HFFc6 (cell line): ENCODE measurements around the gene NAPG. TPM values are rescaled to one million over a fixed set of nuclear protein-coding genes. Genes with fewer than 3 reads are reported as not detected.

Experiments
- DNase-seq: peaks from one replicate; pipeline ENCODE4 v3.0.0-alpha.2; 2018
- H3K27ac Mint-ChIP-seq: 2 replicates; pipeline ENCODE4 v1.8.0; 2020; ENCODE audit warnings: mild to moderate bottlenecking, mixed read lengths
- H3K27me3 Mint-ChIP-seq: 2 replicates; pipeline ENCODE4 v1.8.0; 2021; ENCODE audit warnings: mild to moderate bottlenecking, moderate library complexity, mixed read lengths; ENCODE audit not compliant: insufficient read depth
- H3K36me3 Mint-ChIP-seq: 2 replicates; pipeline ENCODE4 v1.8.0; 2021; ENCODE audit warnings: low read depth, mixed read lengths
- H3K4me1 Mint-ChIP-seq: 2 replicates; pipeline ENCODE4 v1.8.0; 2020; ENCODE audit warnings: low read depth, mixed read lengths
- H3K4me3 Mint-ChIP-seq: 2 replicates; pipeline ENCODE4 v1.8.0; 2020; ENCODE audit warnings: mild to moderate bottlenecking, moderate library complexity, mixed read lengths
- H3K9me3 Mint-ChIP-seq: 2 replicates; pipeline ENCODE4 v1.8.0; 2020; ENCODE audit warnings: mild to moderate bottlenecking, mixed read lengths
- long read RNA-seq: library from polyadenylated mRNA; unstranded; transcript quantifications from one replicate; pipeline ENCODE4 v2.0.0, GENCODE V29; 2019
- total RNA-seq, 6 experiments: library from RNA; stranded (reverse); fragmentation: NEBNext Ultra II Directional; extraction: Animal tissue kit (Norgen Biotek cat#: 25700); gene quantifications; 2 replicates in 1 of 6; 3 replicates in 5 of 6; pipeline ENCODE4 v1.2.3, GENCODE V29; 2021
- TF ChIP-seq, protein P1 (sequence below): fragments of 200-600 bp; sonication (generic); IDR thresholded peaks from 2 replicates; pipeline ENCODE4 v1.5.0; 2021; ENCODE audit warnings: antibody characterized with exemption, mild to moderate bottlenecking

Gene NAPG
- total RNA-seq, result 10 to 100 TPM; 35.1 to 40.2 (median 37.9) TPM
- long read RNA-seq, partial matches to known transcripts, result 2 of 15 reads
- long read RNA-seq, other reads (novel, unspliced or antisense), result 11 of 15 reads

DNA sequence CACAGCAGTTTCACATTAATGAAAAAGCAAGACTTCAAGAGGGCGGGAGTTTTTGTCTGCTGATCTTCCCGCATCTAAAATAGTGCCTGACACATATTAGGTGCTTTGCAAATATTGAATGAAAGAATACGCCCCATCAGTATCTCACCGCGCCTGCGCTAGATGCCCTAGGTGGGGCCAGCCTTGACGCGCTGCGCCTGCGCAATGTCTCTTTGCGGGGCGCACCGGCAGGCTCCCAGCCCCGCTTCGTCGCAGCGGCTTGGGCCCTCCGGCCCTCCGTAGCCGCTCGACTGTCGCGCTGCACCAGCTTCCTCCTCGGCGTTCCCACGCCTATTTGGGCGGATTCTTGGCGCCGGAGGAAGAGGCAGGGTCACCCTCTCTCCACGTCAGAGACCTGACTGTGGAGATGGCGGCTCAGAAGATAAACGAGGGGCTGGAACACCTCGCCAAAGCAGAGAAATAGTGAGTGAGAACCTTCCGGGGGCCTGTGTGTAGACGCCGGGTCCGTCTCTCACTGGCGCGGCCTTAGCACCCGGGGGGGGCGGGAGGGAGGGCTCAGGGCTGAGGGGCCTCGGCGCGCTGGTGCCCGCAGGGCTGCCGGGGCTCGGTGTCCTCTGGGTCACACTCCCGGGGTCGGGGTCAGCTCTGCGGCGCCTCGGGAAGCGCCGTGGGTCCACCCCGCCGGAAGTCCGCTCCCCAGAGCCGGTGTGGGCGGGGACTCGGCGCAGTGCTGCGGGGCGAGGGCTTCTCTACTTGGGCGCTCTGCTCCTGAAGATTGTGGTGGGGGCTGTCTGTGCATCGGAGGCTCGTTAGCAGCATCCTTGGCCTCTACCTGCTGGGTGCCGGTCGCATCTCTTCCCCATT is at the start of gene NAPG:
Gene NAPG (plus strand): TSS at position 331 of the 864 bp plus-strand sequence. CDS start 76 bp downstream, at position 407.
- DNase-seq, result peak; percentile 87
- H3K36me3 Mint-ChIP-seq, result peaks cover 8% of the 10 kb centered on the region; the same call in 1 of the 2 replicates
- peak within 1 kb of the TSS; percentile 99 for H3K27ac Mint-ChIP-seq

DNA sequence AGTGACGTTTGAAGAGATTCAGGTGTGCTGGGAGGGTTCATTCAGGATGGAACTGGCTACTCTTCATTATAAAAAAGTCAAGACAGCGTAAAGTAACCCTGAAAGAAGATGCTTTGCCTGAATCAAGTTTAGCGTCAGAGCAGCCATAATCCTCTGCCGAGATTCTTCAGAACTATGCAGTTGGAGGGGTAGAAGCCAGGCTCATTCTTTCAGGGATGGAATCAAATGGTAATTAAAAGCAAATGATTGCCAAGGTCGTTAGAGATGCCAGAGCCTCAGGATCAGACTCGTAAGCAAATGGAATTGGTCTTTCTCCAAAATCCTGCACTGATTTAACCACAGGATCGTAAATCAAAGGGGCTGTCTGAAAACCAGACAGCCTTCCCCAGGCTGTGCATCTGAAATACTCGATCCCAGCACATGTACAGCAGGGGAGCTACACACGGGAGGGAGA is 49.5 kb upstream of the NAPG start:
- no peaks in the 10 kb centered on the region for H3K9me3 Mint-ChIP-seq
- H3K27ac Mint-ChIP-seq, result no peak overlapping the region
- H3K27me3 Mint-ChIP-seq, result peaks cover 43% of the 10 kb centered on the region
- no peaks in the 10 kb centered on the region for H3K36me3 Mint-ChIP-seq
- H3K4me3 Mint-ChIP-seq, result no peak overlapping the region
- TF ChIP-seq, protein P1, sequence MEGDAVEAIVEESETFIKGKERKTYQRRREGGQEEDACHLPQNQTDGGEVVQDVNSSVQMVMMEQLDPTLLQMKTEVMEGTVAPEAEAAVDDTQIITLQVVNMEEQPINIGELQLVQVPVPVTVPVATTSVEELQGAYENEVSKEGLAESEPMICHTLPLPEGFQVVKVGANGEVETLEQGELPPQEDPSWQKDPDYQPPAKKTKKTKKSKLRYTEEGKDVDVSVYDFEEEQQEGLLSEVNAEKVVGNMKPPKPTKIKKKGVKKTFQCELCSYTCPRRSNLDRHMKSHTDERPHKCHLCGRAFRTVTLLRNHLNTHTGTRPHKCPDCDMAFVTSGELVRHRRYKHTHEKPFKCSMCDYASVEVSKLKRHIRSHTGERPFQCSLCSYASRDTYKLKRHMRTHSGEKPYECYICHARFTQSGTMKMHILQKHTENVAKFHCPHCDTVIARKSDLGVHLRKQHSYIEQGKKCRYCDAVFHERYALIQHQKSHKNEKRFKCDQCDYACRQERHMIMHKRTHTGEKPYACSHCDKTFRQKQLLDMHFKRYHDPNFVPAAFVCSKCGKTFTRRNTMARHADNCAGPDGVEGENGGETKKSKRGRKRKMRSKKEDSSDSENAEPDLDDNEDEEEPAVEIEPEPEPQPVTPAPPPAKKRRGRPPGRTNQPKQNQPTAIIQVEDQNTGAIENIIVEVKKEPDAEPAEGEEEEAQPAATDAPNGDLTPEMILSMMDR, result no peak
- DNase-seq, result peak; percentile 1
- peaks cover 13% of the 10 kb centered on the region for H3K4me1 Mint-ChIP-seq

More for the DNA sequence above, at the start of gene NAPG:
- TF ChIP-seq, protein P1, result no peak
- H3K4me1 Mint-ChIP-seq, result peaks cover 63% of the 10 kb centered on the region
- H3K9me3 Mint-ChIP-seq, result no peaks in the 10 kb centered on the region
- peaks cover 4% of the 10 kb centered on the region for H3K27me3 Mint-ChIP-seq
- peak within 1 kb of the TSS; percentile 97 for H3K4me3 Mint-ChIP-seq

DNA sequence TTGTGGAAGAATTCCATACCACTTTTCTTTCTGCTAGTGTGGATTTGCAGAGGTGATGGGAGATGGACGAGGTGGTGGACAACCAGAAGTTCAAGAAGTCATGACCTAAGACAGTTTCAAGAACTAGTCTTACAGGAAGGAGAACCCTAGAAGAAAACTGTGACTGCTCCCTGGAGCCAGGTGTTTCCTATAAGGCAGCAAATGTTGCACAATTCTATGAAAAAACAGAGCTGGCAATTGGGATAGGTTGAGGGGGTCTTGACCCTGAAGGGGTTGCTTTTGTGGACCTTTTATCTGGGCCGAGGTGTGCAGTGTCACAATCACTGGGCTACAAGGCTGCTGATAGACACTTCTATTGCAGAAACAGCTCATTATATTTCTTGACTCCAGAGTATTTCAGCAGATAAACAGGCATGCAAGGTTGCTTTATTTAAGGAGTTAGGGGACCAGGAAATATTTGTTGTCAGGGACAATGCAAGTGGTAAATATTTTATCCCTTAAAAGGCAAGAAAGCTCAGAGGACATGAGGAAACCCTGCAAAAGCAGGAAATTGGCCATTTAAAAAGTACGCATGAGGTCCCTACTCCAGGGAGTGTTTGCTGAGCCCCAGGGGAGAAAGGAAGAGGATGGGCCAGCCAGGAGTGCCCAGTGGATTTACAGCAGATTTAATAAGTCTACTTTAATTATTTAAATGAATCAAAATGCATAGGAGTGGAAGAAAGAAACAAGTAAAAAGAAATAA is 48.5 kb upstream of the NAPG start:
- H3K4me3 Mint-ChIP-seq, result no peak overlapping the region
- no peak overlapping the region for H3K27ac Mint-ChIP-seq
- DNase-seq, result no peak
- no peaks in the 10 kb centered on the region for H3K9me3 Mint-ChIP-seq
- H3K27me3 Mint-ChIP-seq, result peaks cover 37% of the 10 kb centered on the region
- H3K4me1 Mint-ChIP-seq, result peaks cover 13% of the 10 kb centered on the region
- TF ChIP-seq, protein P1, result no peak
- no peaks in the 10 kb centered on the region for H3K36me3 Mint-ChIP-seq

DNA sequence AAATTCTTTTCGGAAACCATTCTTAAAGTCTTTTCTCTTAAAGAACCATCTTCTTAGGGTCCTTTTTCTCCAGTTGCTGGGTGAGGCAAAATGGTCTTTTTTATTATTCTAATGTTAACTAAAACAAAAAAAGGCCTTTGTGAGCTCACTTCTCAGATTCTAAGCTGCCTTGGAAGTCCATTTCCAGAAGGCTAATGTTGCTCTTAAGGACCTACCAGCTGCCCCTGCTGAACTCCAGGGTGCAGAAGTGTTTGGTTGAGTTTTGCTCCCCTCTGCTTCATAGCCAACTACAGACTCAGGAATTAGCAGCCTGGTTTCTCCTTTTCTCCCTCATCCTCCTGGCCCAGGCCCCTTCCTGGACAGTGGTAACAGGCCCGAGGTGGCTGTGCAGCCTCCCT is 48.0 kb upstream of the NAPG start:
- Mint-ChIP-seq H3K4me3 (no peak overlapping the region), H3K27ac (no peak overlapping the region), H3K4me1 (peaks cover 13% of the 10 kb centered on the region), H3K9me3 (no peaks in the 10 kb centered on the region), H3K27me3 (peaks cover 37% of the 10 kb centered on the region), H3K36me3 (no peaks in the 10 kb centered on the region)
- DNase-seq, result no peak
- TF ChIP-seq, protein P1, result no peak

DNA sequence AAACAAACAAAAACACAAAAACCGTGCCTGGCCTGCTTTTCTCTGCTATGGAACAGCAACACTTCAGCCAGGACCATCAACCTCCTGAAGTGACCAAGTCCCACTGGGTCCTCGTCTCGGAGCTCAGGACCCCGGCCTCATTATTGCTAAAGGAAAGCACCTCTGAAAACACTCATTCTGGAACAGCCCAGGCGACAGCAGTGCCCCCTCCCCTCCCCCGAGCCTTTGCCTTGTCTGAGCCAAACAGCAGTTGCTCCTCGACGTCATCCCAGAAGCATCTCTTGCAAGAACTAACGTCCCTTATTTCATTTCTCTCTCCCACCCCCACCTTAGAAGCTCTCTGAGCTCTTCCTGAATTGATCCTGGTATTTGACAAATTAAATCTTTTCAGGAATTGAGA is 44.0 kb upstream of the NAPG start:
- Mint-ChIP-seq H3K4me1 (peaks cover 2% of the 10 kb centered on the region; the same call in 1 of the 2 replicates), H3K9me3 (no peaks in the 10 kb centered on the region), H3K27ac (no peak overlapping the region), H3K27me3 (peaks cover 23% of the 10 kb centered on the region), H3K4me3 (no peak overlapping the region), H3K36me3 (no peaks in the 10 kb centered on the region)
- DNase-seq, result no peak
- TF ChIP-seq, protein P1, result no peak
